Kidney (tissue), 14 donors: ENCODE measurements around the gene TTPAL. TPM values are rescaled to one million over a fixed set of nuclear protein-coding genes. Genes with fewer than 3 reads are reported as not detected.

Experiments used
- DNase-seq, 5 donors: peaks; one replicate each; pipeline ENCODE4 v3.0.0-alpha.2; 2013 to 2020
- FAIRE-seq: peaks from 2 replicates; lab custom pipeline; 2012; peaks lifted over from hg19 to GRCh38; lab: Jason Lieb, UNC
- H3K27ac ChIP-seq, 2 donors: one replicate each; pipeline ENCODE4 v1.7.0; 2013; ENCODE audit warnings: low read depth in 2 of 2, low read length in 2 of 2, inconsistent platforms in 1 of 2
- H3K27me3 ChIP-seq: one replicate; pipeline ENCODE4 v1.7.1; 2013; ENCODE audit warnings: low read length, inconsistent platforms; ENCODE audit not compliant: control insufficient read depth, insufficient read depth
- H3K36me3 ChIP-seq, 3 donors: one replicate each; pipeline versions ENCODE4 v1.7.0 to v1.7.1; 2013; ENCODE audit warnings: low read length in 3 of 3, control low read depth in 1 of 3, inconsistent platforms in 1 of 3; ENCODE audit not compliant: insufficient read depth in 3 of 3, control insufficient read depth in 2 of 3
- H3K4me1 ChIP-seq, 3 donors: one replicate each; pipeline versions ENCODE4 v1.7.0 to v1.7.1; 2013; ENCODE audit warnings: low read length in 3 of 3, inconsistent platforms in 1 of 3, low read depth in 1 of 3; ENCODE audit not compliant: control insufficient read depth in 2 of 3, insufficient read depth in 2 of 3
- H3K4me3 ChIP-seq, 3 donors: one replicate each; pipeline versions ENCODE4 v1.7.0 to v1.8.1; 2013; ENCODE audit warnings: low read length in 3 of 3, control low read depth in 1 of 3, inconsistent platforms in 1 of 3
- H3K9ac ChIP-seq, 3 donors: one replicate each; pipeline versions ENCODE4 v1.7.0 to v1.7.1; 2013; ENCODE audit warnings: low read length in 3 of 3, control low read depth in 1 of 3, inconsistent platforms in 1 of 3
- H3K9me3 ChIP-seq, 3 donors: one replicate each; pipeline versions ENCODE4 v1.7.0 to v1.7.1; 2013; ENCODE audit warnings: low read length in 3 of 3, control low read depth in 1 of 3, inconsistent platforms in 1 of 3; ENCODE audit not compliant: control insufficient read depth in 2 of 3, insufficient read depth in 1 of 3
- CTCF ChIP-seq: IDR thresholded peaks from 3 replicates; pipeline ENCODE4 v1.5.1; 2012; ENCODE audit warnings: mild to moderate bottlenecking, moderate library complexity, borderline replicate concordance; ENCODE audit not compliant: insufficient read depth; ENCODE audit errors: extremely low read depth
- intact Hi-C: fragments of 100-400 bp; cut with DNase I; formaldehyde crosslinking; loops from one replicate; pipeline ENCODE4 v1.11.1; 2022
- polyA plus RNA-seq: library from polyadenylated mRNA; stranded (reverse); fragments of 350-450 nt; fragmentation: Illumina TruSeq; extraction: RNeasy Lipid Tissue Mini Kit (QIAGEN cat#74804); gene quantifications from one replicate; pipeline ENCODE4 v1.2.3, GENCODE V29; 2014; ENCODE audit warnings: low read depth, low replicate concordance; ENCODE audit not compliant: insufficient read depth
- total RNA-seq: library from RNA; stranded (reverse); fragmentation: NEBNext Ultra II Directional; extraction: Animal tissue kit (Norgen Biotek cat#: 25700); gene quantifications from one replicate; pipeline ENCODE4 v1.2.1, GENCODE V29; 2021
- donor health status: control.
- donor health status: control.
- donor health status: control.
- donor health status: control.
- donor health status: control.
- donor health status: DM: yes; HTN: yes; CAD: no.
- donor health status: Normal renal cell carcinoma (clear cell type).

Gene TTPAL
- total and polyA plus RNA-seq, 2 donors from 2014 or later: 3.5 to 13.5 TPM

- H3K27ac ChIP-seq: no peak overlapping the region
- no peak overlapping the region for H3K9ac ChIP-seq
- H3K27me3 ChIP-seq: no peaks in the 10 kb centered on the region
- no peak for TF ChIP-seq CTCF
- no peaks in the 10 kb centered on the region for H3K36me3 ChIP-seq
- intact Hi-C loops: no loop called here
- FAIRE-seq: no peak
- no peak overlapping the region for H3K4me3 ChIP-seq
- H3K9me3 ChIP-seq: no peaks in the 10 kb centered on the region
- DNase-seq: no peak
- H3K4me1 ChIP-seq: peaks cover 0 to 4% (median 0%) of the 10 kb centered on the region in 3 donors
Measured at GRCh38 chr20:44536175-44536574, 60.5 kb downstream of the TTPAL start.

GRCh38 chr20:44537993-44538392 is 62.3 kb downstream of the TTPAL start:
- peak in 1 of 5 donors; percentile 29 for DNase-seq
- peaks cover 0 to 3% (median 0%) of the 10 kb centered on the region in 3 donors for H3K4me1 ChIP-seq
- TF ChIP-seq CTCF: peak; percentile 3
- H3K9ac ChIP-seq: no peak overlapping the region
- no peak for FAIRE-seq
- intact Hi-C loops: no loop called here
- H3K9me3 ChIP-seq: no peaks in the 10 kb centered on the region
- H3K4me3 ChIP-seq: no peak overlapping the region
- no peaks in the 10 kb centered on the region for H3K27me3 ChIP-seq
- no peaks in the 10 kb centered on the region for H3K36me3 ChIP-seq
- H3K27ac ChIP-seq: no peak overlapping the region

- Histone ChIP-seq H3K27me3 (no peaks in the 10 kb centered on the region), H3K9me3 (no peaks in the 10 kb centered on the region), H3K4me1 (peaks cover 0 to 4% (median 0%) of the 10 kb centered on the region in 3 donors), H3K9ac (no peak overlapping the region), H3K36me3 (no peaks in the 10 kb centered on the region), H3K27ac (no peak overlapping the region), H3K4me3 (no peak overlapping the region)
- no peak for FAIRE-seq
- TF ChIP-seq CTCF: no peak
- intact Hi-C loops: no loop called here
- DNase-seq: no peak
Measured at GRCh38 chr20:44540834-44541233, 65.2 kb downstream of the TTPAL start.

- DNase-seq: no peak
- Histone ChIP-seq H3K4me3 (no peak overlapping the region), H3K9ac (no peak overlapping the region), H3K27ac (peak overlapping the region in 1 of 2 donors; percentile 45), H3K9me3 (no peaks in the 10 kb centered on the region), H3K27me3 (no peaks in the 10 kb centered on the region), H3K36me3 (no peaks in the 10 kb centered on the region), H3K4me1 (peaks cover 0 to 4% (median 0%) of the 10 kb centered on the region in 3 donors)
- TF ChIP-seq CTCF: no peak
- intact Hi-C loops: no loop called here
- no peak for FAIRE-seq
Measured at GRCh38 chr20:44541992-44542391, 66.3 kb downstream of the TTPAL start.
